CD4-positive, alpha-beta memory T cell (primary cell): ENCODE measurements around the gene FBXO24. TPM values are rescaled to one million over a fixed set of nuclear protein-coding genes. Genes with fewer than 3 reads are reported as not detected.

Experiments used
- CTCF ChIA-PET: fragments of 350-600 bp; sonication (Branson Sonifier 250); formaldehyde crosslinking; loops from one replicate; lab custom pipeline; 2021; ENCODE audit warnings: inconsistent platforms; ENCODE audit not compliant: partially characterized antibody; lab: Charles Lee
- POLR2A ChIA-PET: fragments of 350-600 bp; sonication (Branson Sonifier 250); formaldehyde crosslinking; loops from one replicate; lab custom pipeline; 2021; ENCODE audit not compliant: partially characterized antibody; lab: Charles Lee
- DNase-seq, 5 donors: peaks; one replicate each; pipeline versions ENCODE4 v3.0.0 to v3.0.0-alpha.2; 2020 to 2022; ENCODE audit warnings: mixed read lengths in 1 of 5
- H3K27ac ChIP-seq: one replicate; pipeline ENCODE4 v1.7.0; 2013; ENCODE audit warnings: low read depth, low read length
- H3K27me3 ChIP-seq: 2 replicates; pipeline ENCODE4 v1.7.0; 2013; ENCODE audit warnings: mild to moderate bottlenecking, low read length, moderate library complexity; ENCODE audit not compliant: insufficient read depth
- H3K36me3 ChIP-seq: 2 replicates; pipeline ENCODE4 v1.7.0; 2013; ENCODE audit warnings: mild to moderate bottlenecking, low read length, moderate library complexity; ENCODE audit not compliant: insufficient read depth
- H3K4me1 ChIP-seq: 2 replicates; pipeline ENCODE4 v1.7.0; 2013; ENCODE audit warnings: mild to moderate bottlenecking, low read length, moderate library complexity; ENCODE audit not compliant: insufficient read depth
- H3K4me3 ChIP-seq, 2 donors: one replicate each; pipeline ENCODE4 v1.7.0; 2013; ENCODE audit warnings: low read length in 2 of 2, mild to moderate bottlenecking in 1 of 2
- H3K9me3 ChIP-seq, 2 donors: one replicate each; pipeline ENCODE4 v1.7.0; 2013; ENCODE audit warnings: low read length in 2 of 2, control low read depth in 1 of 2; ENCODE audit not compliant: control insufficient read depth in 1 of 2
- H3K27ac Mint-ChIP-seq, 7 donors: one replicate each; pipeline ENCODE4 v1.8.0; 2020 to 2021; ENCODE audit warnings: mixed read lengths in 7 of 7, mild to moderate bottlenecking in 6 of 7, inconsistent platforms in 3 of 7, moderate library complexity in 3 of 7
- H3K27me3 Mint-ChIP-seq, 2 donors: one replicate each; pipeline ENCODE4 v1.8.0; 2020 to 2021; ENCODE audit warnings: mixed read lengths in 2 of 2
- H3K36me3 Mint-ChIP-seq, 2 donors: one replicate each; pipeline ENCODE4 v1.8.0; 2020 to 2021; ENCODE audit warnings: mixed read lengths in 2 of 2, inconsistent platforms in 1 of 2, mild to moderate bottlenecking in 1 of 2
- H3K4me1 Mint-ChIP-seq, 4 donors: one replicate each; pipeline ENCODE4 v1.8.0; 2020 to 2021; ENCODE audit warnings: mixed read lengths in 4 of 4, mild to moderate bottlenecking in 1 of 4
- H3K4me3 Mint-ChIP-seq, 8 donors: one replicate each; pipeline ENCODE4 v1.8.0; 2020 to 2021; ENCODE audit warnings: mixed read lengths in 8 of 8, mild to moderate bottlenecking in 7 of 8, moderate library complexity in 6 of 8, inconsistent platforms in 3 of 8
- H3K9me3 Mint-ChIP-seq, 8 donors: one replicate each; pipeline ENCODE4 v1.8.0; 2020 to 2021; ENCODE audit warnings: mixed read lengths in 8 of 8, mild to moderate bottlenecking in 5 of 8, inconsistent platforms in 3 of 8, moderate library complexity in 1 of 8
- intact Hi-C: fragments of 100-400 bp; cut with micrococcal nuclease; formaldehyde crosslinking; loops from one replicate; pipeline ENCODE4 v1.15.1; 2023
- polyA plus RNA-seq, 2 donors: library from polyadenylated mRNA; unstranded; fragments of 300-500 nt; fragmentation: Illumina TruSeq; gene quantifications; one replicate each; pipeline ENCODE4 v1.2.3, GENCODE V29; 2021
- total RNA-seq, 2 experiments: library from RNA; stranded (reverse); gene quantifications; one replicate each; pipeline ENCODE4 v1.2.3, GENCODE V29; 2021

FBXO24 gene
- total and polyA plus RNA-seq, 4 experiments from 2014 or later, result 0.36 to 2.1 (median 1.2) TPM

- intact Hi-C loops, result loop anchor here (2.0 kb wide), 1 partner anchor 64 kb away; no protein-coding TSS in a partner anchor
- peaks cover 43% of the 10 kb centered on the region for H3K4me1 ChIP-seq
- CTCF ChIA-PET, result interaction anchor here (1.1 to 11.8 kb wide), 11 partner anchors 9 to 137 kb away, joined by 3 to 266 read pairs (median 4); partner anchors contain the start of genes FBXO24, GIGYF1, LRCH4 and POP7
Measured at GRCh38 chr7:100568176-100568895, 17.8 kb upstream of the FBXO24 start.

GRCh38 chr7:100568896-100569844 lies 17.0 kb upstream of the FBXO24 start:
- CTCF ChIA-PET, result interaction anchor here (0.9 to 11.8 kb wide), 10 partner anchors 10 to 167 kb away, joined by 3 to 266 read pairs (median 4); partner anchors contain the start of genes FBXO24, LRCH4, POP7 and PPP1R35
- H3K9me3 Mint-ChIP-seq, result peaks cover 0 to 2% (median 0%) of the 10 kb centered on the region in 8 donors
- peak; percentile 43 to 70 (median 46) for DNase-seq
- Histone ChIP-seq H3K4me3 (peak overlapping the region in 1 of 2 donors; percentile 47), H3K27me3 (no peaks in the 10 kb centered on the region), H3K27ac (peak overlapping the region; percentile 48), H3K36me3 (peaks cover 3% of the 10 kb centered on the region), H3K4me1 (peaks cover 40% of the 10 kb centered on the region), H3K9me3 (no peaks in the 10 kb centered on the region)
- no peaks in the 10 kb centered on the region for H3K27me3 Mint-ChIP-seq
- H3K27ac Mint-ChIP-seq, result peak overlapping the region; percentile 32 to 93 (median 83)
- POLR2A ChIA-PET, result interaction anchor here (0.7 to 12.1 kb wide), 22 partner anchors 8 to 123 kb away, joined by 3 to 307 read pairs (median 4); partner anchors contain the start of genes AGFG2, FBXO24, GNB2 and LRCH4
- intact Hi-C loops, result loop anchor here (2.0 kb wide), 1 partner anchor 64 kb away; no protein-coding TSS in a partner anchor
- peaks cover 14 to 52% (median 27%) of the 10 kb centered on the region in 4 donors for H3K4me1 Mint-ChIP-seq
- peaks cover 0 to 18% of the 10 kb centered on the region in 2 donors for H3K36me3 Mint-ChIP-seq
- peak overlapping the region; percentile 31 to 77 (median 68) for H3K4me3 Mint-ChIP-seq

More at GRCh38 chr7:100568176-100568895, 17.8 kb upstream of the FBXO24 start:
- H3K9me3 Mint-ChIP-seq, result peaks cover 0 to 2% (median 0%) of the 10 kb centered on the region in 8 donors
- H3K4me1 Mint-ChIP-seq, result peaks cover 18 to 60% (median 32%) of the 10 kb centered on the region in 4 donors
- DNase-seq, result no peak
- Histone ChIP-seq H3K27me3 (no peaks in the 10 kb centered on the region), H3K36me3 (peaks cover 7% of the 10 kb centered on the region), H3K9me3 (no peaks in the 10 kb centered on the region), H3K27ac (peak overlapping the region; percentile 8), H3K4me3 (no peak overlapping the region)
- H3K27me3 Mint-ChIP-seq, result no peaks in the 10 kb centered on the region
- H3K4me3 Mint-ChIP-seq, result peak overlapping the region in 2 of 8 donors; percentile 10 to 32
- H3K36me3 Mint-ChIP-seq, result peaks cover 4 to 23% of the 10 kb centered on the region in 2 donors
- POLR2A ChIA-PET, result interaction anchor here (0.7 to 12.1 kb wide), 15 partner anchors 9 to 109 kb away, joined by 3 to 307 read pairs (median 4); partner anchors contain the start of genes AGFG2, FBXO24, GNB2 and LRCH4
- H3K27ac Mint-ChIP-seq, result peak overlapping the region; percentile 52 to 84 (median 74)

GRCh38 chr7:100570954-100571828 lies 14.9 kb upstream of the FBXO24 start:
- H3K36me3 Mint-ChIP-seq, result peaks cover 0 to 26% of the 10 kb centered on the region in 2 donors
- Histone ChIP-seq H3K27ac (no peak overlapping the region), H3K4me1 (peaks cover 37% of the 10 kb centered on the region), H3K9me3 (no peaks in the 10 kb centered on the region), H3K36me3 (peaks cover 19% of the 10 kb centered on the region), H3K27me3 (no peaks in the 10 kb centered on the region), H3K4me3 (no peak overlapping the region)
- peaks cover 14 to 51% (median 27%) of the 10 kb centered on the region in 4 donors for H3K4me1 Mint-ChIP-seq
- H3K27me3 Mint-ChIP-seq, result no peaks in the 10 kb centered on the region
- intact Hi-C loops, result loop anchor here (1.0 kb wide), 1 partner anchor 12 kb away; no protein-coding TSS in a partner anchor
- CTCF ChIA-PET, result interaction anchor here (0.5 to 1.8 kb wide), 8 partner anchors 12 to 161 kb away, joined by 3 to 7 read pairs (median 3); partner anchors contain the start of genes FBXO24, LRCH4 and POP7
- H3K9me3 Mint-ChIP-seq, result peaks cover 0 to 2% (median 0%) of the 10 kb centered on the region in 8 donors
- peak overlapping the region; percentile 25 to 84 (median 42) for H3K27ac Mint-ChIP-seq
- DNase-seq, result peak in 1 of 5 donors; percentile 52
- POLR2A ChIA-PET, result interaction anchor here (0.8 to 12.1 kb wide), 11 partner anchors 8 to 137 kb away, joined by 3 to 307 read pairs (median 5); partner anchors contain the start of genes AGFG2, FBXO24, LRCH4 and NYAP1
- peak overlapping the region in 4 of 8 donors; percentile 21 to 71 (median 49) for H3K4me3 Mint-ChIP-seq

GRCh38 chr7:100571829-100572116 lies 14.4 kb upstream of the FBXO24 start:
- ChIA-PET POLR2A (interaction anchor here (0.8 to 12.1 kb wide), 8 partner anchors 8 to 134 kb away, joined by 3 to 307 read pairs (median 5); partner anchors contain the start of genes AGFG2, FBXO24, LRCH4 and NYAP1), CTCF (interaction anchor here (0.5 to 1.8 kb wide), 4 partner anchors 12 to 17 kb away, joined by 3 to 7 read pairs (median 6); partner anchors contain the start of genes FBXO24 and LRCH4)
- Mint-ChIP-seq H3K4me3 (peak overlapping the region in 2 of 8 donors; percentile 12 to 71), H3K4me1 (peaks cover 14 to 51% (median 24%) of the 10 kb centered on the region in 4 donors), H3K36me3 (peaks cover 4 to 29% of the 10 kb centered on the region in 2 donors), H3K9me3 (peaks cover 0 to 2% (median 0%) of the 10 kb centered on the region in 8 donors), H3K27ac (peak overlapping the region in 5 of 7 donors; percentile 37 to 80 (median 59)), H3K27me3 (no peaks in the 10 kb centered on the region)
- intact Hi-C loops, result no loop called here
- Histone ChIP-seq H3K9me3 (no peaks in the 10 kb centered on the region), H3K27me3 (no peaks in the 10 kb centered on the region), H3K27ac (no peak overlapping the region), H3K4me1 (peaks cover 37% of the 10 kb centered on the region), H3K36me3 (peaks cover 25% of the 10 kb centered on the region), H3K4me3 (no peak overlapping the region)
- no peak for DNase-seq

GRCh38 chr7:100572281-100572948 lies 13.7 kb upstream of the FBXO24 start:
- DNase-seq, result no peak
- Histone ChIP-seq H3K36me3 (peaks cover 29% of the 10 kb centered on the region), H3K27ac (no peak overlapping the region), H3K4me3 (no peak overlapping the region), H3K27me3 (no peaks in the 10 kb centered on the region), H3K9me3 (no peaks in the 10 kb centered on the region), H3K4me1 (peaks cover 37% of the 10 kb centered on the region)
- Mint-ChIP-seq H3K4me3 (no peak overlapping the region), H3K4me1 (peaks cover 14 to 51% (median 24%) of the 10 kb centered on the region in 4 donors), H3K27me3 (no peaks in the 10 kb centered on the region), H3K9me3 (peaks cover 0 to 2% (median 0%) of the 10 kb centered on the region in 8 donors), H3K36me3 (peaks cover 4 to 31% of the 10 kb centered on the region in 2 donors), H3K27ac (peak overlapping the region in 2 of 7 donors; percentile 59 to 70)
- ChIA-PET CTCF (interaction anchor here (1.4 kb wide), 1 partner anchor 133 kb away, joined by 3 read pairs; the partner anchor contains the start of gene POP7), POLR2A (interaction anchor here (1.0 to 12.1 kb wide), 2 partner anchors 14 to 29 kb away, joined by 3 to 307 read pairs; partner anchors contain the start of genes FBXO24, LRCH4 and PCOLCE)
- intact Hi-C loops, result no loop called here
